ENCODE data around the gene SH3GL2. TPM values are rescaled to one million over a fixed set of nuclear protein-coding genes. Genes with fewer than 3 reads are reported as not detected.

SH3GL2 gene
- total and polyA plus RNA-seq, 9 of the 15 experiments (the other 6 are each of a cell fraction or from before 2014, with no cell fraction given), result not detected

DNA sequence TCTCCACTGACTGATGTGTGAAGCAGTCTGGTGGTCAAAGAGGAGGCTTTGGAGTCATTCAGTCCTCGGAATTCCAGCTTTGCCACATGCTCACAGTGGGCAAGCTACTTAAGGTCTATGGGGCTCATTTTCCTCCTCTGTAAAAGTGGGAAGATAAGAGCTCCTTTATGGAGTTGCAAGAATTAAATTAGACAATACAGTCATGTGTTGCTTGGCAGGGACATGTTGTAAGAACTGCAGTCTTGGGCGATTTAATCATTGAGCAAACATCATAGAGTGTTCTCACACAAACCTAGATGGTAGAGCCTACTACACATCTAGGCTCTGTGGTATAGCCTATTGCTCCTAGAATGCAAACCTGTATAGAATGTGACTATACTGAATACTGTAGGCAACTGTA is 253.9 kb downstream of the SH3GL2 start:
- H3K4me2 ChIP-seq (ENCODE audit: insufficient read depth, low read length), result no peak overlapping the region
- TF ChIP-seq NFIX (CRISPR knock-in tag; IDR thresholded peaks at IDR 0.05; ENCODE audit: low read depth) (no peak), ZFP36 (IDR thresholded peaks at IDR 0.05; ENCODE audit: low read depth, low read length, partially characterized antibody) (no peak), SOX6 (IDR thresholded peaks at IDR 0.05) (no peak), MAFG (tag; conservative IDR thresholded peaks at IDR 0.05) (no peak), SMARCA4 (IDR thresholded peaks at IDR 0.05) (no peak), TBL1XR1 (IDR thresholded peaks at IDR 0.05; ENCODE audit: low read length in 2 of 2) (no peak), NR2C1 (IDR thresholded peaks at IDR 0.05) (no peak), NR2C1 (tag; IDR thresholded peaks at IDR 0.05) (no peak), SLC30A9 (CRISPR knock-in tag; IDR thresholded peaks at IDR 0.05) (no peak), CSDE1 (IDR thresholded peaks at IDR 0.05) (no peak), ZFX (CRISPR knock-in tag; IDR thresholded peaks at IDR 0.05) (no peak), POLR3A (IDR thresholded peaks at IDR 0.05; ENCODE audit: borderline replicate concordance, extremely low read depth, insufficient read depth, insufficient read length) (no peak), ZC3H4 (CRISPR knock-in tag; IDR thresholded peaks at IDR 0.05; ENCODE audit: borderline replicate concordance) (no peak), MYNN (IDR thresholded peaks at IDR 0.05) (no peak), MYNN (CRISPR knock-in tag; IDR thresholded peaks at IDR 0.05) (no peak)
- TF ChIP-seq, protein P1, sequence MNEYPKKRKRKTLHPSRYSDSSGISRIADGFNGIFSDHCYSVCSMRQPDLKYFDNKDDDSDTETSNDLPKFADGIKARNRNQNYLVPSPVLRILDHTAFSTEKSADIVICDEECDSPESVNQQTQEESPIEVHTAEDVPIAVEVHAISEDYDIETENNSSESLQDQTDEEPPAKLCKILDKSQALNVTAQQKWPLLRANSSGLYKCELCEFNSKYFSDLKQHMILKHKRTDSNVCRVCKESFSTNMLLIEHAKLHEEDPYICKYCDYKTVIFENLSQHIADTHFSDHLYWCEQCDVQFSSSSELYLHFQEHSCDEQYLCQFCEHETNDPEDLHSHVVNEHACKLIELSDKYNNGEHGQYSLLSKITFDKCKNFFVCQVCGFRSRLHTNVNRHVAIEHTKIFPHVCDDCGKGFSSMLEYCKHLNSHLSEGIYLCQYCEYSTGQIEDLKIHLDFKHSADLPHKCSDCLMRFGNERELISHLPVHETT (CRISPR knock-in tag; conservative IDR thresholded peaks at IDR 0.05 in 1 of 2, IDR thresholded peaks at IDR 0.05 in 1 of 2), result no peak
- TF ChIP-seq, protein P2, sequence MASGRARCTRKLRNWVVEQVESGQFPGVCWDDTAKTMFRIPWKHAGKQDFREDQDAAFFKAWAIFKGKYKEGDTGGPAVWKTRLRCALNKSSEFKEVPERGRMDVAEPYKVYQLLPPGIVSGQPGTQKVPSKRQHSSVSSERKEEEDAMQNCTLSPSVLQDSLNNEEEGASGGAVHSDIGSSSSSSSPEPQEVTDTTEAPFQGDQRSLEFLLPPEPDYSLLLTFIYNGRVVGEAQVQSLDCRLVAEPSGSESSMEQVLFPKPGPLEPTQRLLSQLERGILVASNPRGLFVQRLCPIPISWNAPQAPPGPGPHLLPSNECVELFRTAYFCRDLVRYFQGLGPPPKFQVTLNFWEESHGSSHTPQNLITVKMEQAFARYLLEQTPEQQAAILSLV (tag; IDR thresholded peaks at IDR 0.05), result no peak
- TF ChIP-seq, protein P3, sequence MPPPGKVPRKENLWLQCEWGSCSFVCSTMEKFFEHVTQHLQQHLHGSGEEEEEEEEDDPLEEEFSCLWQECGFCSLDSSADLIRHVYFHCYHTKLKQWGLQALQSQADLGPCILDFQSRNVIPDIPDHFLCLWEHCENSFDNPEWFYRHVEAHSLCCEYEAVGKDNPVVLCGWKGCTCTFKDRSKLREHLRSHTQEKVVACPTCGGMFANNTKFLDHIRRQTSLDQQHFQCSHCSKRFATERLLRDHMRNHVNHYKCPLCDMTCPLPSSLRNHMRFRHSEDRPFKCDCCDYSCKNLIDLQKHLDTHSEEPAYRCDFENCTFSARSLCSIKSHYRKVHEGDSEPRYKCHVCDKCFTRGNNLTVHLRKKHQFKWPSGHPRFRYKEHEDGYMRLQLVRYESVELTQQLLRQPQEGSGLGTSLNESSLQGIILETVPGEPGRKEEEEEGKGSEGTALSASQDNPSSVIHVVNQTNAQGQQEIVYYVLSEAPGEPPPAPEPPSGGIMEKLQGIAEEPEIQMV (tag; conservative IDR thresholded peaks at IDR 0.05; ENCODE audit: low read depth), result no peak
- TF ChIP-seq, protein P4, sequence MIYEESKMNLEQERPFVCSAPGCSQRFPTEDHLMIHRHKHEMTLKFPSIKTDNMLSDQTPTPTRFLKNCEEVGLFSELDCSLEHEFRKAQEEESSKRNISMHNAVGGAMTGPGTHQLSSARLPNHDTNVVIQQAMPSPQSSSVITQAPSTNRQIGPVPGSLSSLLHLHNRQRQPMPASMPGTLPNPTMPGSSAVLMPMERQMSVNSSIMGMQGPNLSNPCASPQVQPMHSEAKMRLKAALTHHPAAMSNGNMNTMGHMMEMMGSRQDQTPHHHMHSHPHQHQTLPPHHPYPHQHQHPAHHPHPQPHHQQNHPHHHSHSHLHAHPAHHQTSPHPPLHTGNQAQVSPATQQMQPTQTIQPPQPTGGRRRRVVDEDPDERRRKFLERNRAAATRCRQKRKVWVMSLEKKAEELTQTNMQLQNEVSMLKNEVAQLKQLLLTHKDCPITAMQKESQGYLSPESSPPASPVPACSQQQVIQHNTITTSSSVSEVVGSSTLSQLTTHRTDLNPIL (CRISPR knock-in tag; IDR thresholded peaks at IDR 0.05), result no peak

More for the DNA sequence above, 253.9 kb downstream of the SH3GL2 start:
- no peaks in the 10 kb centered on the region for H3K4me1 ChIP-seq (replicated peaks in 1 of 2; ENCODE audit: control insufficient read depth in 2 of 2, insufficient read depth in 2 of 2, low read length in 2 of 2)
- no TSS peak for BruUV-seq (replicated peaks)
- H3K4me3 ChIP-seq, result no peak overlapping the region
- DNase-seq (ENCODE audit: extremely low read depth in 1 of 4, low spot score in 3 of 4), result no peak
- H3K9me3 ChIP-seq (replicated peaks; ENCODE audit: control insufficient read depth, insufficient read depth, low read depth, low read length), result no peaks in the 10 kb centered on the region; the same call in 1 of the 2 replicates
- no peak overlapping the region for H2AFZ ChIP-seq (ENCODE audit: low read depth, low read length)
- FAIRE-seq, result no peak
- H3K27ac ChIP-seq (ENCODE audit: extremely low read depth, low read depth, low read length), result no peak overlapping the region
- ChIA-PET POLR2A (no interaction called here), CTCF (ENCODE audit: low intra/inter-chr PET ratio) (no interaction called here)
- no peaks in the 10 kb centered on the region for H3K36me3 ChIP-seq (ENCODE audit: control insufficient read depth, insufficient read depth, low read length)
- intact Hi-C loops (cut with micrococcal nuclease) (no loop called here), in situ Hi-C loops (cut with MboI) (no loop called here)
- no peaks in the 10 kb centered on the region for H3K79me2 ChIP-seq (ENCODE audit: control insufficient read depth, insufficient read depth, low read length)
- no peaks in the 10 kb centered on the region for H3K27me3 ChIP-seq (ENCODE audit: control insufficient read depth in 2 of 2, insufficient read depth in 2 of 2, low read length in 2 of 2)
- no peaks in the 10 kb centered on the region for H4K20me1 ChIP-seq (replicated peaks; ENCODE audit: control insufficient read depth, insufficient read depth, low read length)
- H3K9me1 ChIP-seq (ENCODE audit: control insufficient read depth, insufficient read depth, low read length), result no peaks in the 10 kb centered on the region
- 0% methylated on average over 2 of the region's 2 CpGs for WGBS (ENCODE audit: insufficient coverage, low coverage, missing lambda C conversion rate)
- no peak for ATAC-seq
- H3K9ac ChIP-seq (ENCODE audit: insufficient read depth in 1 of 2, low read depth in 2 of 2, low read length in 2 of 2), result no peak overlapping the region
